Right lobe of liver (tissue), 4 donors: ENCODE measurements around the gene COL25A1.

Experiments used
- POLR2A ChIP-seq: fragments of 450-650 bp; IDR thresholded peaks from one replicate; pipeline ENCODE4 v1.6.1; 2017; ENCODE audit warnings: antibody characterized with exemption, mild to moderate bottlenecking
- TF ChIP-seq, protein P1 (sequence below), 4 donors: fragments of 200-600 bp in 3 of 4; fragments of 450-650 bp in 1 of 4; IDR thresholded peaks; one replicate each; pipeline versions ENCODE4 v1.5.1 to v1.8.0; 2016 to 2022; ENCODE audit warnings: antibody characterized with exemption in 4 of 4, mild to moderate bottlenecking in 2 of 4
- donor health status: DM: no; HTN: no; CAD: no.
- donor health status: DM: no; HTN: no; CAD: no.
- donor health status: DM: no; HTN: yes; CAD: no.

DNA sequence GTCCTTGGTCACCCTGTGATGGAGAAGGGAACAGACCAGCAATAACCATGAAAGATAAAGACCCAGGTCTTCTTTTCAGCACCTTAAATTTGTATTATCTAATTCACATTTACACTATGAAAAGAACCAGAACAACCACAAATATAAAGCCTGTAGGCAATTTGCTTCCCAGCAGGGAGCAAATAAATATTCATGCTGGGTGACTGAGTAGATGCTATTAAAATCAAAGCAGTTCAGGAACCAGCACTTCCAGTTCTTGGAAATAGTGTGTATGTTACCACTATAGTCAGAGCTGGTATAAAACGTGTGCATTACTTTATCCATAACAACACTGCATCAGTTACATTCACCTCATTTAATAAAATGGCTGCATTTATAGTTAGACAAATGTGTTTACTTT is 361.8 kb downstream of the COL25A1 start:
- TF ChIP-seq, protein P1, sequence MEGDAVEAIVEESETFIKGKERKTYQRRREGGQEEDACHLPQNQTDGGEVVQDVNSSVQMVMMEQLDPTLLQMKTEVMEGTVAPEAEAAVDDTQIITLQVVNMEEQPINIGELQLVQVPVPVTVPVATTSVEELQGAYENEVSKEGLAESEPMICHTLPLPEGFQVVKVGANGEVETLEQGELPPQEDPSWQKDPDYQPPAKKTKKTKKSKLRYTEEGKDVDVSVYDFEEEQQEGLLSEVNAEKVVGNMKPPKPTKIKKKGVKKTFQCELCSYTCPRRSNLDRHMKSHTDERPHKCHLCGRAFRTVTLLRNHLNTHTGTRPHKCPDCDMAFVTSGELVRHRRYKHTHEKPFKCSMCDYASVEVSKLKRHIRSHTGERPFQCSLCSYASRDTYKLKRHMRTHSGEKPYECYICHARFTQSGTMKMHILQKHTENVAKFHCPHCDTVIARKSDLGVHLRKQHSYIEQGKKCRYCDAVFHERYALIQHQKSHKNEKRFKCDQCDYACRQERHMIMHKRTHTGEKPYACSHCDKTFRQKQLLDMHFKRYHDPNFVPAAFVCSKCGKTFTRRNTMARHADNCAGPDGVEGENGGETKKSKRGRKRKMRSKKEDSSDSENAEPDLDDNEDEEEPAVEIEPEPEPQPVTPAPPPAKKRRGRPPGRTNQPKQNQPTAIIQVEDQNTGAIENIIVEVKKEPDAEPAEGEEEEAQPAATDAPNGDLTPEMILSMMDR (IDR thresholded peaks at IDR 0.05): no peak
- TF ChIP-seq POLR2A: no peak
